ENCODE data around the gene RPS14. TPM values are rescaled to one million over a fixed set of nuclear protein-coding genes. Genes with fewer than 3 reads are reported as not detected.

RPS14 gene
- total and polyA plus RNA-seq, 9 of the 15 experiments (the other 6 are each of a cell fraction or from before 2014, with no cell fraction given) = 1,824 to 5,983 (median 3,017) TPM

GRCh38 chr5:150481972-150482406, 32.5 kb upstream of the RPS14 start (continued):
- no peak for TF ChIP-seq ZNF282 (CRISPR knock-in tag; IDR thresholded peaks at IDR 0.05)
- peak; percentile 93 for TF ChIP-seq EP300 (IDR thresholded peaks at IDR 0.05; ENCODE audit: low read length)
- TF ChIP-seq NFE2 (IDR thresholded peaks at IDR 0.05; ENCODE audit: low read depth) = no peak
- TF ChIP-seq POLR3G (IDR thresholded peaks at IDR 0.05; ENCODE audit: extremely low read depth, insufficient read length, insufficient replicate concordance) = no peak
- no peak for TF ChIP-seq ZNF311 (CRISPR knock-in tag; IDR thresholded peaks at IDR 0.05)
- no peak for TF ChIP-seq KLF10 (CRISPR knock-in tag; IDR thresholded peaks at IDR 0.05)
- no peak for TF ChIP-seq THRAP3 (IDR thresholded peaks at IDR 0.05; ENCODE audit: borderline replicate concordance)
- TF ChIP-seq, protein P1, sequence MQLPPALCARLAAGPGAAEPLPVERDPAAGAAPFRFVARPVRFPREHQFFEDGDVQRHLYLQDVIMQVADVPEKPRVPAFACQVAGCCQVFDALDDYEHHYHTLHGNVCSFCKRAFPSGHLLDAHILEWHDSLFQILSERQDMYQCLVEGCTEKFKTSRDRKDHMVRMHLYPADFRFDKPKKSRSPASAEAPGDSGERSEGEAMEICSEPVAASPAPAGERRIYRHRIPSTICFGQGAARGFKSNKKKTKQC (CRISPR knock-in tag; IDR thresholded peaks at IDR 0.05) = no peak
- peak; percentile 88 for TF ChIP-seq CXXC5 (CRISPR knock-in tag; IDR thresholded peaks at IDR 0.05)
- TF ChIP-seq, protein P2, sequence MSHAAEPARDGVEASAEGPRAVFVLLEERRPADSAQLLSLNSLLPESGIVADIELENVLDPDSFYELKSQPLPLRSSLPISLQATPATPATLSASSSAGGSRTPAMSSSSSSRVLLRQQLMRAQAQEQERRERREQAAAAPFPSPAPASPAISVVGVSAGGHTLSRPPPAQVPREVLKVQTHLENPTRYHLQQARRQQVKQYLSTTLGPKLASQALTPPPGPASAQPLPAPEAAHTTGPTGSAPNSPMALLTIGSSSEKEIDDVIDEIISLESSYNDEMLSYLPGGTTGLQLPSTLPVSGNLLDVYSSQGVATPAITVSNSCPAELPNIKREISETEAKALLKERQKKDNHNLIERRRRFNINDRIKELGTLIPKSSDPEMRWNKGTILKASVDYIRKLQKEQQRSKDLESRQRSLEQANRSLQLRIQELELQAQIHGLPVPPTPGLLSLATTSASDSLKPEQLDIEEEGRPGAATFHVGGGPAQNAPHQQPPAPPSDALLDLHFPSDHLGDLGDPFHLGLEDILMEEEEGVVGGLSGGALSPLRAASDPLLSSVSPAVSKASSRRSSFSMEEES (CRISPR knock-in tag; IDR thresholded peaks at IDR 0.05) = no peak
- no peak for TF ChIP-seq MIER1 (IDR thresholded peaks at IDR 0.05; ENCODE audit: low read depth)
- TF ChIP-seq, protein P3, sequence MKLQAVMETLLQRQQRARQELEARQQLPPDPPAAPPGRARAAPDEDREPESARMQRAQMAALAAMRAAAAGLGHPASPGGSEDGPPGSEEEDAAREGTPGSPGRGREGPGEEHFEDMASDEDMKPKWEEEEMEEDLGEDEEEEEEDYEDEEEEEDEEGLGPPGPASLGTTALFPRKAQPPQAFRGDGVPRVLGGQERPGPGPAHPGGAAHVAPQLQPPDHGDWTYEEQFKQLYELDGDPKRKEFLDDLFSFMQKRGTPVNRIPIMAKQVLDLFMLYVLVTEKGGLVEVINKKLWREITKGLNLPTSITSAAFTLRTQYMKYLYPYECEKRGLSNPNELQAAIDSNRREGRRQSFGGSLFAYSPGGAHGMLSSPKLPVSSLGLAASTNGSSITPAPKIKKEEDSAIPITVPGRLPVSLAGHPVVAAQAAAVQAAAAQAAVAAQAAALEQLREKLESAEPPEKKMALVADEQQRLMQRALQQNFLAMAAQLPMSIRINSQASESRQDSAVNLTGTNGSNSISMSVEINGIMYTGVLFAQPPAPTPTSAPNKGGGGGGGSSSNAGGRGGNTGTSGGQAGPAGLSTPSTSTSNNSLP (IDR thresholded peaks at IDR 0.05; ENCODE audit: borderline replicate concordance, low read depth, low read length) = no peak
- no peak for TF ChIP-seq CREM (IDR thresholded peaks at IDR 0.05; ENCODE audit: low read depth)
- no peak for TF ChIP-seq CEBPZ (IDR thresholded peaks at IDR 0.05; ENCODE audit: borderline replicate concordance, low read depth, low read length)
- no peak for TF ChIP-seq ZNF12 (CRISPR knock-in tag; IDR thresholded peaks at IDR 0.05)
- TF ChIP-seq TGIF2 (CRISPR knock-in tag; IDR thresholded peaks at IDR 0.05) = no peak
- TF ChIP-seq NFE2L1 (tag; IDR thresholded peaks at IDR 0.05; ENCODE audit: borderline replicate concordance, low read depth) = no peak
- TF ChIP-seq ZBTB12 (CRISPR knock-in tag; IDR thresholded peaks at IDR 0.05) = no peak
